GM12875 (cell line): ENCODE measurements around the gene DNAJC17.

Experiments used
- H3K4me3 ChIP-seq: one replicate; pipeline ENCODE4 v1.5.1; 2011; ENCODE audit warnings: low read depth, low read length, control low read depth
- TF ChIP-seq, protein P1 (sequence below): IDR thresholded peaks from 2 replicates; pipeline ENCODE4 v1.5.1; 2011; ENCODE audit warnings: low read depth, mild to moderate bottlenecking, control low read depth, inconsistent platforms, low read length, moderate library complexity, borderline replicate concordance; ENCODE audit not compliant: insufficient read depth

Gene DNAJC17

DNA sequence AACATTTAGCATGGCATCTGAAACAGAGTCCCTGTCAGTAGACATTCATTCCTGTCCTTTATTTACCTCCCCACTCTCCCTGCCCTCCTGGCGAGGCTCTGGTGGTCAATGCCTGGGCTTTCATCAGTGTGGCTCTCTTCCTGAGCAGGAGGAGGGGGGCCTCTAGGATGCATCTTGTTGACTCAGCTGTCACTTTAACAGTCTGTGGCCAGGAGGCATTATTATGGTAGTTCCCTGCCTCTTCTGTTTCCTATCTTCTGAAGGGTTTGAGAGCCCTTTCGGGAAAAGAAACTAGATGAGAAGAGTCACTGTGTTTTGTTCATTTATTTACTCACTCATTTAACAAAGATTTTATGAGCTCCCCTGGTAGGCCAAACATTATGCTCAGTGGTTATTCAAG lies 23.6 kb upstream of the DNAJC17 start:
- H3K4me3 ChIP-seq = no peak overlapping the region
- TF ChIP-seq, protein P1, sequence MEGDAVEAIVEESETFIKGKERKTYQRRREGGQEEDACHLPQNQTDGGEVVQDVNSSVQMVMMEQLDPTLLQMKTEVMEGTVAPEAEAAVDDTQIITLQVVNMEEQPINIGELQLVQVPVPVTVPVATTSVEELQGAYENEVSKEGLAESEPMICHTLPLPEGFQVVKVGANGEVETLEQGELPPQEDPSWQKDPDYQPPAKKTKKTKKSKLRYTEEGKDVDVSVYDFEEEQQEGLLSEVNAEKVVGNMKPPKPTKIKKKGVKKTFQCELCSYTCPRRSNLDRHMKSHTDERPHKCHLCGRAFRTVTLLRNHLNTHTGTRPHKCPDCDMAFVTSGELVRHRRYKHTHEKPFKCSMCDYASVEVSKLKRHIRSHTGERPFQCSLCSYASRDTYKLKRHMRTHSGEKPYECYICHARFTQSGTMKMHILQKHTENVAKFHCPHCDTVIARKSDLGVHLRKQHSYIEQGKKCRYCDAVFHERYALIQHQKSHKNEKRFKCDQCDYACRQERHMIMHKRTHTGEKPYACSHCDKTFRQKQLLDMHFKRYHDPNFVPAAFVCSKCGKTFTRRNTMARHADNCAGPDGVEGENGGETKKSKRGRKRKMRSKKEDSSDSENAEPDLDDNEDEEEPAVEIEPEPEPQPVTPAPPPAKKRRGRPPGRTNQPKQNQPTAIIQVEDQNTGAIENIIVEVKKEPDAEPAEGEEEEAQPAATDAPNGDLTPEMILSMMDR = no peak

DNA sequence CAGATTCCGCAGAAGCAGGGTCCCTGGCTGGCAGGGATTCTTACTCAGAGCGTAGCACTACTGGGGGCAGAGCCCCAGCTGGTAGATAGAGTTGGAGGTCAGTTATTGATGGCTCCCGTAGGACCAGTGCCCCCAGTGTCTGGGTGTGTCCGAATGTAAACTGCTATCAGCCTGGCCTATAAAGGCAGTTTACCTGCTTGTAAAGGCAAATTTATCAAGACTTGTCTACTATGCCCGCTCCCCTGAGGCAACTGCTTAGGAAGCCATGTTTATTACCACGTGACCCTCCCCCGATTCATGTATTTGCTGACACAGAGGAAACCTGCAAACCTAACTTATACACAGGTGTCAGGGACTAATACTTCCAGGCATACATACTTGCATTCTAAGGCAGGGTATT lies 21.8 kb upstream of the DNAJC17 start:
- H3K4me3 ChIP-seq = no peak overlapping the region
- TF ChIP-seq, protein P1 = no peak

- no peak within 1 kb of the TSS for H3K4me3 ChIP-seq
- TF ChIP-seq, protein P1 = no peak
These were observed 21.3 kb upstream of the DNAJC17 start, which contains the start of gene PPP1R14D for GRCh38 chr15:40828447-40829036. TSS of gene PPP1R14D (minus strand) at chr15:40828708. CDS start at chr15:40828641, 67 bp downstream.

DNA sequence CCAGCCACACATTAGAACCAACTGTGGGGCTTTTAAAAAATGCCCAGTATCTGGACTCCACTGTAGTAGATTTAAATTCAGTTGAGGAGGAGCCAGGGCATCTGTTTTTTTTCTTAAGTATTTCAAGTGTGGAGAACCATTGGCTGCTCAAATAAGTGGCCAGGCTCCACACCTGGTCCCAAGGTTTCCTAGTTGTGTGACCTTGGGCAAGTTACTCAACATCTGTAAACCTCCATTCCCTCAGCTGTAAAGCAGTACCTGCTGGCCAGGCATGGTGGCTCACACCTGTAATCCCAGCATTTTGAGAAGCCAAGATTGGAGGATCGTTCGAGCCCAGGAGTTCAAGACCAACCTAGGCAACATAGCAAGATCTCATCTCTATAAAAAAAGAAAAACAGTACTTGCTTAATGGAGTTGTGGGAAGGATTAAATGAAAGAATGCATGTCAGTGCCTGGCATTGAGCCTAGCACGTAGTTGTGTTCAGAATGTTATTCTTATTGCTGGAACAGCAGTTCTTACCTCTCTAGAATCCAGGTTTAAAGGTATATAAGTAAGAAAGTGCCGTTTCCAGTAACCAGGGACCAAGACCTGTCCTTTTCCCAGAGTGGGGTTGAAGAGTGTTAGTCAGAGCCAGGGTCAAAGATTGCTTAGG lies 19.3 kb upstream of the DNAJC17 start:
- H3K4me3 ChIP-seq = no peak overlapping the region
- TF ChIP-seq, protein P1 = no peak

DNA sequence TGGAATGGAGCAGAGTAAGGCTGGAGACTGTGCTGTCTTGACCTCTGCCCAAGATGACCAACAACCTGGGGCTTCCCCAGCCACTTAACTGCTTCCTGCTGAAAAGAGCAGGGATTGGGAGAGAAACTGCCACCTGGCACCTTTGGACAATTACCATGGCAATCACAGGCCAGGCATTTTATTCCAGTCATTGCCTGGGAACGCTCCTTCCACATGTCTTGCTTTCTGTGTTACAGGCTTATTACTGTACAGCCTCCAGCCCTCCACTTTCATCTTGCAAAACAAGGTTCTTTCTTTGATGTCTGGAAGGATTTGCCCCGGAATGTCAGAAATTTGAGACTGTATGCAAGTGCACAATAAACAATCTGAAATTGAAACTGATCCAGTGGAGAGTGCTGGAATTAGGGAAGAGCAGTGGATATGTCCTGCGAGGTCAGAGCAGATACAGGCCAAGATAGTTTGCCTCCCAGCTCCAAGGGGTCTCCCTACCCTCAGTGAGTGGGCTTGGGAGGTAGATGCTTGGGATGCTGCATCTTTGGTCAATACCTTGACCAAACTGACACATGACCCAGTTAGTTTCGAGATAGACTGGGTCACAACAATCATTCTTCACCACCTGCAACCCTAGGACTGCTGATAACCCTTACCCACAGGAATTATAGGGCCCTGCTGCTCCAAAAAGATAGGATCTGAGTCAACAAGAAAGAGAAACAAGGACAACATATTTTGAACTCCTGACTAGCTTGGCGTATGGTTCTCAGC lies 18.6 kb upstream of the DNAJC17 start:
- TF ChIP-seq, protein P1 = no peak
- H3K4me3 ChIP-seq = no peak overlapping the region

GRCh38 chr15:40823572-40824343 lies 16.5 kb upstream of the DNAJC17 start:
- TF ChIP-seq, protein P1 = no peak
- H3K4me3 ChIP-seq = no peak overlapping the region
